ENCODE measurements around the gene MOGAT2. TPM values are rescaled to one million over a fixed set of nuclear protein-coding genes. Genes with fewer than 3 reads are reported as not detected.

The MOGAT2 gene
- total RNA-seq, 3 donors from 2014 or later: 86.4 to 247 (median 192) TPM

GRCh38 chr11:75768909-75769771 is 51.5 kb downstream of the MOGAT2 start:
- Histone ChIP-seq H3K36me3 (ENCODE audit: low read depth) (no peaks in the 10 kb centered on the region), H3K4me3 (no peak overlapping the region), H3K4me1 (ENCODE audit: low read depth) (peaks cover 13% of the 10 kb centered on the region), H3K9me3 (no peaks in the 10 kb centered on the region)
- no peak for TF ChIP-seq CTCF (IDR thresholded peaks at IDR 0.05)
- ATAC-seq (peak; percentile 42), DNase-seq (peak in 2 of 3 donors; percentile 15 to 37)
- intact Hi-C loops (cut with DNase I, micrococcal nuclease): no loop called here

GRCh38 chr11:75770102-75770501 is 52.5 kb downstream of the MOGAT2 start:
- Histone ChIP-seq H3K9me3 (no peaks in the 10 kb centered on the region), H3K4me1 (ENCODE audit: low read depth) (peaks cover 13% of the 10 kb centered on the region), H3K36me3 (ENCODE audit: low read depth) (no peaks in the 10 kb centered on the region), H3K4me3 (no peak overlapping the region)
- TF ChIP-seq CTCF (IDR thresholded peaks at IDR 0.05): no peak
- DNase-seq (no peak), ATAC-seq (no peak)
- intact Hi-C loops (cut with DNase I, micrococcal nuclease): no loop called here

DNA sequence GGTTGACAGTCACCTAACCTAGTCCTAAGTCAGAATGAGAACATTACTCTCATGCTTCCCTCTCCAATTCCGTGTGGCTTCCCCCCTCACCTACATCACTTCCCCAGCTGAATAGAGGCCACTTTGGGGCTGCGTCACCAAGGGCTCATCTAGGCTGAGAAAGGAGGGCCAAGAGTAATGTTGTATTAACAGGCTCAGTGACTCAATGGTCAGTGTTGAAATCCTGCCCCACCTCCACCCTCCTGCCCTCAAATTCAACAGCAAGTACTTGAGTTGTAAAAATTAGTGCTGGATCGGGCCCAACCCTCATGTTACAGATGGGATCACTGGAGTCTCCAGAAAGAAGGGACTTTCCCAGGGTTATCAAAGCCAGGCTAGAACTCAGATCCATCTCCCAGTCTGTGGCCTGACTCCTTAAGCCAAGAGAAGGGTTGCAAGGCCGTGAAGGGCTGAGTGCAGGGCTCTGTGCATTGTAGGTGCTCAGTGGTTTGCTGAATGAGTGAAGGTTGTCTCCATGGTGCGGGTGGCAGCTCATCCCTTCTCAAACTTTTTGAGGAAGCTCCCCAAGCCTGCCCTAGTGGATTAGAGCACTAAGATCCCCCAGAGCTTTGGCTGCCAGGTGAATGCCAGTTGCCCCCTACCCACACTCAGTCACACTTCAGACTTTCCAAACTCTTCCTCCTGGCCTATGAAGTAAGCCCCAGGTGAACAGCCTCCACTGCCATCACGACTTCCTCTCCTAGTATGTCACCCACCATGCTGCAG is 54.2 kb downstream of the MOGAT2 start:
- H3K9me3 ChIP-seq: no peaks in the 10 kb centered on the region
- no peak overlapping the region for H3K4me3 ChIP-seq
- ATAC-seq (peak; percentile 6), DNase-seq (peak in 2 of 3 donors; percentile 11 to 14)
- intact Hi-C loops (cut with DNase I, micrococcal nuclease): no loop called here
- no peaks in the 10 kb centered on the region for H3K36me3 ChIP-seq (ENCODE audit: low read depth)
- H3K4me1 ChIP-seq (ENCODE audit: low read depth): peaks cover 13% of the 10 kb centered on the region
- no peak for TF ChIP-seq CTCF (IDR thresholded peaks at IDR 0.05)

- H3K4me3 ChIP-seq: no peak overlapping the region
- no peak for TF ChIP-seq CTCF (IDR thresholded peaks at IDR 0.05)
- ATAC-seq (peak; percentile 52), DNase-seq (peak in 2 of 3 donors; percentile 13 to 15)
- no peaks in the 10 kb centered on the region for H3K9me3 ChIP-seq
- peaks cover 4% of the 10 kb centered on the region for H3K4me1 ChIP-seq (ENCODE audit: low read depth)
- no peaks in the 10 kb centered on the region for H3K36me3 ChIP-seq (ENCODE audit: low read depth)
- intact Hi-C loops (cut with DNase I, micrococcal nuclease): no loop called here
Observed at GRCh38 chr11:75773595-75774353, 56.1 kb downstream of the MOGAT2 start.

- ATAC-seq (no peak), DNase-seq (peak in 1 of 3 donors; percentile 6)
- no peaks in the 10 kb centered on the region for H3K4me1 ChIP-seq (ENCODE audit: low read depth)
- H3K9me3 ChIP-seq: no peaks in the 10 kb centered on the region
- H3K4me3 ChIP-seq: no peak overlapping the region
- intact Hi-C loops (cut with DNase I, micrococcal nuclease): no loop called here
- TF ChIP-seq CTCF (IDR thresholded peaks at IDR 0.05): no peak
- H3K36me3 ChIP-seq (ENCODE audit: low read depth): no peaks in the 10 kb centered on the region
Observed at GRCh38 chr11:75775056-75775455, 57.4 kb downstream of the MOGAT2 start.
